Measurements from ENCODE around the gene PTAFR.

DNA sequence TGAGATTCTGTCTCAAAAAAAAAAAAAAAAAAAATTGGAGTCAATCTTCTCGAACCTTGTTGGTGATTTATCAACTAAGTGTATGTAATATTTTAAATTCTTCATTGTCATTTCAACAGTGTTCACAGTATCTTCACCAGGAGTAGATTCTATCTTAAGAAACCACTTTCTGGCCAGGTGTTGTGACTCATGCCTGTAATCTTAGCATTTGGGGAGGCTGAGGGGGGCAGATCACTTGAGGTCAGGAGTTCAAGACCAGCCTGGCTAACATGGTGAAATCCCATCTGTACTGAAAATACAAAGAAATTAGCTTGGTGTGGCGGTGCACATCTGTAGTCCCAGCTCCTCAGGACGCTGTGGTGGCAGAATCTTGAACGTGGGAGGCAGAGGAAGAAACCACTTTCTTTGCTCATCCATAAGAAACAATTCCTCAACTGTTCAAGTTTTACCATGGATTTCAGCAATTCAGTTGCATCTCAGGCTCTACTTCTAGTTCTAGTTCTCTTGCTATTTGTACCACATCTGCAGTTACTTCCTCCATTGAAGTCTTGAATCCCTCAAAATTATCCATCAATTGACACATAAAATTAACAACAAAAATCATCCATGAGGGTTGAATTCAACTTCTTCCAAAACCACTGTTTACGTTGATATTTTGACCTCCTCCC lies 57.7 kb downstream of the PTAFR start:
- TF ChIP-seq, protein P1, sequence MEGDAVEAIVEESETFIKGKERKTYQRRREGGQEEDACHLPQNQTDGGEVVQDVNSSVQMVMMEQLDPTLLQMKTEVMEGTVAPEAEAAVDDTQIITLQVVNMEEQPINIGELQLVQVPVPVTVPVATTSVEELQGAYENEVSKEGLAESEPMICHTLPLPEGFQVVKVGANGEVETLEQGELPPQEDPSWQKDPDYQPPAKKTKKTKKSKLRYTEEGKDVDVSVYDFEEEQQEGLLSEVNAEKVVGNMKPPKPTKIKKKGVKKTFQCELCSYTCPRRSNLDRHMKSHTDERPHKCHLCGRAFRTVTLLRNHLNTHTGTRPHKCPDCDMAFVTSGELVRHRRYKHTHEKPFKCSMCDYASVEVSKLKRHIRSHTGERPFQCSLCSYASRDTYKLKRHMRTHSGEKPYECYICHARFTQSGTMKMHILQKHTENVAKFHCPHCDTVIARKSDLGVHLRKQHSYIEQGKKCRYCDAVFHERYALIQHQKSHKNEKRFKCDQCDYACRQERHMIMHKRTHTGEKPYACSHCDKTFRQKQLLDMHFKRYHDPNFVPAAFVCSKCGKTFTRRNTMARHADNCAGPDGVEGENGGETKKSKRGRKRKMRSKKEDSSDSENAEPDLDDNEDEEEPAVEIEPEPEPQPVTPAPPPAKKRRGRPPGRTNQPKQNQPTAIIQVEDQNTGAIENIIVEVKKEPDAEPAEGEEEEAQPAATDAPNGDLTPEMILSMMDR (IDR thresholded peaks at IDR 0.05) = no peak
- TF ChIP-seq POLR2A (IDR thresholded peaks at IDR 0.05) = no peak

Measured in body of pancreas (tissue), 4 donors.